Right renal cortex interstitium (tissue), 3 donors: ENCODE measurements around the gene DDX25. TPM values are rescaled to one million over a fixed set of nuclear protein-coding genes. Genes with fewer than 3 reads are reported as not detected.

Experiments
- DNase-seq, 3 donors: peaks; one replicate each; pipeline ENCODE4 v3.0.0-alpha.2; 2013; ENCODE audit warnings: low read depth in 3 of 3, low spot score in 2 of 3
- polyA plus RNA-seq, 3 donors: library from polyadenylated mRNA; unstranded; fragments of 120-200 nt; gene quantifications; one replicate each; pipeline ENCODE4 v1.2.1, GENCODE V29; 2013; ENCODE audit not compliant: insufficient read length in 3 of 3

The DDX25 gene
- polyA plus RNA-seq, 3 donors, result 3.9 to 4.8 (median 4.5) TPM

GRCh38 chr11:125967515-125967914, 63.2 kb downstream of the DDX25 start:
- no peak for DNase-seq

- DNase-seq, result no peak
Measured at GRCh38 chr11:125968354-125968753, 64.0 kb downstream of the DDX25 start.

- DNase-seq, result no peak
Measured at GRCh38 chr11:125971618-125972017, 67.3 kb downstream of the DDX25 start.

GRCh38 chr11:125974284-125974683, 70.0 kb downstream of the DDX25 start:
- DNase-seq, result no peak

- DNase-seq, result no peak
Measured at GRCh38 chr11:125975634-125976033, 71.3 kb downstream of the DDX25 start.

- no peak for DNase-seq
Measured at GRCh38 chr11:125976156-125976555, 71.8 kb downstream of the DDX25 start.

- DNase-seq, result no peak
Measured at GRCh38 chr11:125977333-125977732, 73.0 kb downstream of the DDX25 start.

- DNase-seq, result no peak
Measured at GRCh38 chr11:125978181-125978716, 73.9 kb downstream of the DDX25 start.

Other genes with a start within 250 kb of the DDX25 start
- 1 to 10 TPM in 1 of 3 donors, under 1 TPM in 2; 0.58 to 1.4 (median 0.62) TPM for gene ACRV1, start 223.7 kb upstream of the DDX25 start, polyA plus RNA-seq
- gene PATE1, start 158.2 kb upstream of the DDX25 start, polyA plus RNA-seq, result not detected
- gene PATE2, start 125.7 kb upstream of the DDX25 start, polyA plus RNA-seq, result under 1 TPM in 1 of 3 donors, not detected in 2; 0.07 TPM
- gene PATE3, start 116.4 kb upstream of the DDX25 start, polyA plus RNA-seq, result not detected
- gene PATE4, start 71.2 kb upstream of the DDX25 start, polyA plus RNA-seq, result under 1 TPM in 2 of 3 donors, not detected in 1; 0.06 to 0.08 TPM
- gene HYLS1, start 16.8 kb upstream of the DDX25 start, polyA plus RNA-seq, result 10 to 100 TPM; 13.4 to 13.8 (median 13.6) TPM
- 10 to 100 TPM; 18.5 to 21.8 (median 19.7) TPM for gene PUS3, start 1.3 kb upstream of the DDX25 start, polyA plus RNA-seq
- gene VSIG10L2, start 41.5 kb downstream of the DDX25 start, polyA plus RNA-seq, result not detected
- gene CDON, start 158.4 kb downstream of the DDX25 start, polyA plus RNA-seq, result 10 to 100 TPM; 21.9 to 24.2 (median 23.7) TPM